WTC11 (cell line): Measurements from ENCODE around the gene LRRC32. TPM values are rescaled to one million over a fixed set of nuclear protein-coding genes. Genes with fewer than 3 reads are reported as not detected.
"Not testable (repeated sequence)": the region's sequence is repeated elsewhere in the genome, so short reads cannot be mapped to it uniquely, and the experiment has no call there.

Source experiments
- ATAC-seq: fragments of 200-7000 bp; cut with Tn5 transposase; 2 replicates; pipeline ENCODE4 v1.10.0; 2021; ENCODE audit warnings: mild to moderate bottlenecking, moderate library complexity
- CTCF ChIA-PET: fragments of 300-600 bp; sonication (Branson Sonifier 250); formaldehyde crosslinking; loops from one replicate; lab custom pipeline; 2021; ENCODE audit warnings: antibody characterized with exemption; lab: Charles Lee
- POLR2A ChIA-PET: fragments of 350-600 bp; sonication (Branson Sonifier 250); formaldehyde crosslinking; loops from one replicate; lab custom pipeline; 2021; ENCODE audit warnings: antibody characterized with exemption; lab: Charles Lee
- DNase-seq: peaks from one replicate; pipeline ENCODE4 v3.0.0; 2021; ENCODE audit warnings: low spot score
- H3K27ac Mint-ChIP-seq: 2 replicates; pipeline ENCODE4 v1.8.0; 2021; ENCODE audit warnings: mixed read lengths
- H3K27me3 Mint-ChIP-seq: 2 replicates; pipeline ENCODE4 v1.8.0; 2021; ENCODE audit warnings: low read depth, mild to moderate bottlenecking, moderate library complexity, mixed read lengths
- H3K36me3 Mint-ChIP-seq: 2 replicates; pipeline ENCODE4 v1.8.0; 2021; ENCODE audit warnings: mixed read lengths
- H3K4me1 Mint-ChIP-seq: 2 replicates; pipeline ENCODE4 v1.8.0; 2022; ENCODE audit warnings: mixed read lengths
- H3K4me3 Mint-ChIP-seq: 2 replicates; pipeline ENCODE4 v1.8.0; 2021; ENCODE audit warnings: mild to moderate bottlenecking, moderate library complexity, mixed read lengths
- H3K9me3 Mint-ChIP-seq: 2 replicates; pipeline ENCODE4 v1.8.0; 2021; ENCODE audit warnings: mixed read lengths
- ATF1 ChIP-seq: sonication (generic); formaldehyde crosslinking; IDR thresholded peaks from 2 replicates; pipeline ENCODE4 v1.8.1; 2023; ENCODE audit warnings: mild to moderate bottlenecking, moderate library complexity, missing genetic modification reagents
- ATF3 ChIP-seq: sonication (generic); formaldehyde crosslinking; conservative IDR thresholded peaks from 2 replicates; pipeline ENCODE4 v1.8.1; 2022; ENCODE audit warnings: mild to moderate bottlenecking, missing genetic modification reagents
- CBFB ChIP-seq: sonication (generic); formaldehyde crosslinking; IDR thresholded peaks from 2 replicates; pipeline ENCODE4 v1.8.1; 2022; ENCODE audit warnings: mild to moderate bottlenecking, low read depth, missing genetic modification reagents
- CDX4 ChIP-seq: fragments of 250-450 bp; sonication (Bioruptor Pico); IDR thresholded peaks from 2 replicates; pipeline ENCODE4 v1.9.0; 2021; ENCODE audit warnings: moderate library complexity, mild to moderate bottlenecking, inconsistent platforms, borderline replicate concordance
- CREB1 ChIP-seq: sonication (generic); formaldehyde crosslinking; IDR thresholded peaks from 2 replicates; pipeline ENCODE4 v1.8.0; 2023; ENCODE audit warnings: mild to moderate bottlenecking, missing genetic modification reagents
- FOXK1 ChIP-seq: sonication (generic); formaldehyde crosslinking; IDR thresholded peaks from 2 replicates; pipeline ENCODE4 v1.8.0; 2022; ENCODE audit warnings: mild to moderate bottlenecking, moderate library complexity, missing genetic modification reagents
- HMGA2 ChIP-seq: fragments of 250-450 bp; sonication (Bioruptor Pico); IDR thresholded peaks from 2 replicates; pipeline ENCODE4 v1.4.0; 2021; ENCODE audit warnings: mild to moderate bottlenecking, moderate library complexity
- IRF2 ChIP-seq: sonication (generic); formaldehyde crosslinking; IDR thresholded peaks from 2 replicates; pipeline ENCODE4 v1.8.0; 2022; ENCODE audit warnings: low read depth, missing genetic modification reagents, borderline replicate concordance
- JAZF1 ChIP-seq: fragments of 250-450 bp; sonication (Bioruptor Pico); IDR thresholded peaks from 2 replicates; pipeline ENCODE4 v1.9.0; 2021; ENCODE audit warnings: moderate library complexity, mild to moderate bottlenecking, inconsistent platforms
- JUN ChIP-seq: sonication (generic); formaldehyde crosslinking; IDR thresholded peaks from 2 replicates; pipeline ENCODE4 v1.8.0; 2023; ENCODE audit warnings: mild to moderate bottlenecking, missing genetic modification reagents
- KAT7 ChIP-seq: sonication (generic); formaldehyde crosslinking; IDR thresholded peaks from 2 replicates; pipeline ENCODE4 v1.8.1; 2023; ENCODE audit warnings: missing genetic modification reagents, mild to moderate bottlenecking, borderline replicate concordance
- MLX ChIP-seq: sonication (generic); formaldehyde crosslinking; IDR thresholded peaks from 2 replicates; pipeline ENCODE4 v1.8.1; 2023; ENCODE audit warnings: mild to moderate bottlenecking, missing genetic modification reagents, moderate library complexity
- PREB ChIP-seq: sonication (generic); formaldehyde crosslinking; IDR thresholded peaks from 2 replicates; pipeline ENCODE4 v1.8.1; 2022; ENCODE audit warnings: mild to moderate bottlenecking, missing genetic modification reagents, moderate library complexity, borderline replicate concordance
- PRRX2 ChIP-seq: fragments of 250-450 bp; sonication (Bioruptor Pico); IDR thresholded peaks from 2 replicates; pipeline ENCODE4 v1.8.0; 2021; ENCODE audit warnings: mild to moderate bottlenecking
- RELA ChIP-seq: sonication (generic); formaldehyde crosslinking; IDR thresholded peaks from 2 replicates; pipeline ENCODE4 v1.8.1; 2022; ENCODE audit warnings: missing genetic modification reagents, mild to moderate bottlenecking, borderline replicate concordance
- SP1 ChIP-seq: sonication (generic); formaldehyde crosslinking; conservative IDR thresholded peaks from 2 replicates; pipeline ENCODE4 v1.8.1; 2022; ENCODE audit warnings: missing genetic modification reagents
- TEAD4 ChIP-seq: sonication (generic); formaldehyde crosslinking; IDR thresholded peaks from 2 replicates; pipeline ENCODE4 v1.8.0; 2022; ENCODE audit warnings: mild to moderate bottlenecking, missing genetic modification reagents
- ZBTB21 ChIP-seq: sonication (generic); formaldehyde crosslinking; IDR thresholded peaks from 2 replicates; pipeline ENCODE4 v1.8.1; 2023; ENCODE audit warnings: mild to moderate bottlenecking, missing genetic modification reagents, borderline replicate concordance
- ZNF121 ChIP-seq: sonication (generic); formaldehyde crosslinking; IDR thresholded peaks from 2 replicates; pipeline ENCODE4 v1.8.0; 2023; ENCODE audit warnings: missing genetic modification reagents
- ZNF317 ChIP-seq: sonication (generic); formaldehyde crosslinking; IDR thresholded peaks from 2 replicates; pipeline ENCODE4 v1.8.1; 2023; ENCODE audit warnings: low read depth, mild to moderate bottlenecking, moderate library complexity, missing genetic modification reagents, borderline replicate concordance
- ZNF416 ChIP-seq: fragments of 250-450 bp; sonication (Bioruptor Pico); IDR thresholded peaks from 2 replicates; pipeline ENCODE4 v1.9.0; 2021; ENCODE audit warnings: mild to moderate bottlenecking, inconsistent platforms
- ZNF423 ChIP-seq: fragments of 250-450 bp; sonication (Bioruptor Pico); IDR thresholded peaks from 2 replicates; pipeline ENCODE4 v2.1.2; 2022; ENCODE audit warnings: mild to moderate bottlenecking, moderate library complexity
- ZNF671 ChIP-seq: fragments of 250-450 bp; sonication (Bioruptor Pico); IDR thresholded peaks from 2 replicates; pipeline ENCODE4 v1.8.0; 2021; ENCODE audit warnings: mild to moderate bottlenecking
- total RNA-seq: library from RNA; stranded (reverse); gene quantifications from 3 replicates; pipeline ENCODE4 v1.2.3, GENCODE V29; 2021
- TF ChIP-seq, protein P1 (sequence below): sonication (generic); formaldehyde crosslinking; IDR thresholded peaks from 2 replicates; pipeline ENCODE4 v1.8.0; 2022; ENCODE audit warnings: mild to moderate bottlenecking, missing genetic modification reagents

Gene LRRC32
- total RNA-seq, 1 experiment from 2014 or later = 0.74 TPM

- ATAC-seq (no peak), DNase-seq (no peak)
- Mint-ChIP-seq H3K4me1 (no peaks in the 10 kb centered on the region), H3K9me3 (peaks cover 17% of the 10 kb centered on the region), H3K27ac (no peak overlapping the region), H3K4me3 (no peak overlapping the region), H3K36me3 (peaks cover 2% of the 10 kb centered on the region; the same call in 1 of the 2 replicates), H3K27me3 (peaks cover 6% of the 10 kb centered on the region)
- ChIA-PET CTCF (no interaction called here), POLR2A (no interaction called here)
- TF ChIP-seq CBFB = no peak
- TF ChIP-seq JUN (CRISPR knock-in tag) = no peak
- TF ChIP-seq, protein P1, sequence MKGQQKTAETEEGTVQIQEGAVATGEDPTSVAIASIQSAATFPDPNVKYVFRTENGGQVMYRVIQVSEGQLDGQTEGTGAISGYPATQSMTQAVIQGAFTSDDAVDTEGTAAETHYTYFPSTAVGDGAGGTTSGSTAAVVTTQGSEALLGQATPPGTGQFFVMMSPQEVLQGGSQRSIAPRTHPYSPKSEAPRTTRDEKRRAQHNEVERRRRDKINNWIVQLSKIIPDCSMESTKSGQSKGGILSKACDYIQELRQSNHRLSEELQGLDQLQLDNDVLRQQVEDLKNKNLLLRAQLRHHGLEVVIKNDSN (CRISPR knock-in tag) = no peak
- TF ChIP-seq JAZF1 (CRISPR knock-in tag) = no peak
- TF ChIP-seq ZNF423 (CRISPR knock-in tag) = no peak
- TF ChIP-seq TEAD4 (CRISPR knock-in tag) = no peak
- TF ChIP-seq HMGA2 (CRISPR knock-in tag) = no peak
- no peak for TF ChIP-seq ATF1
These were observed 23.5 kb downstream of the LRRC32 start for GRCh38 chr11:76646882-76647534.

DNA sequence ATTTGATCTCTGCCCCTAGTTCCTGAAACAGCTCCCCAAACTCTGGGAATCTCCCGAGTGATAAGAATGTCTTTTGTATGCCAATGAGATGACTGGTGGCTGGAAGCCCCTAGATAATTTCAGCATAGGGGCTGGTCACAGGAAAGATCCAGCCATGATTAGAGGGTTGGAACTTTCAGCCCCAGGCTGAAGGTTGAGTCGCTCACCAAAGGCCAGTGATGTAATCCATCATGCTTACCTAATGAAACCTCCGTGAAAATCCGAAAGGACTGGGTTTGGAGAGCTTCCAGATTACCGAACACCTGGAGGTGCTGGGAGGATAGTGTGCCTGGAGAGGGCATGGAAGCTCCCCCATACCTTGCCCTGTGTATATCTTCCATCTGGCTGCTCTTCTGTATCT is 26.0 kb downstream of the LRRC32 start:
- peaks cover 2% of the 10 kb centered on the region; the same call in 1 of the 2 replicates for H3K36me3 Mint-ChIP-seq
- no peak overlapping the region for H3K27ac Mint-ChIP-seq
- no peaks in the 10 kb centered on the region for H3K4me1 Mint-ChIP-seq
- DNase-seq (no peak), ATAC-seq (no peak)
- CTCF ChIA-PET = no interaction called here
- no peak overlapping the region for H3K4me3 Mint-ChIP-seq
- H3K9me3 Mint-ChIP-seq = peaks cover 17% of the 10 kb centered on the region
- peaks cover 6% of the 10 kb centered on the region for H3K27me3 Mint-ChIP-seq
- TF ChIP-seq ZNF416 (CRISPR knock-in tag) (no peak), HMGA2 (CRISPR knock-in tag) (no peak), ZNF671 (no peak), IRF2 (CRISPR knock-in tag) (no peak), TEAD4 (CRISPR knock-in tag) (no peak), ZBTB21 (CRISPR knock-in tag) (no peak), ZNF317 (no peak), ATF3 (CRISPR knock-in tag) (no peak), PREB (CRISPR knock-in tag) (no peak), PRRX2 (no peak), CDX4 (no peak), RELA (no peak), ATF1 (no peak), MLX (CRISPR knock-in tag) (no peak), ZNF121 (no peak), SP1 (no peak), FOXK1 (CRISPR knock-in tag) (no peak), KAT7 (CRISPR knock-in tag) (no peak), CREB1 (CRISPR knock-in tag) (no peak)
- POLR2A ChIA-PET = no interaction called here

- H3K4me3 Mint-ChIP-seq, ATAC-seq, H3K27ac Mint-ChIP-seq, H3K27me3 Mint-ChIP-seq, POLR2A ChIA-PET, H3K36me3 Mint-ChIP-seq, H3K4me1 Mint-ChIP-seq, CTCF ChIA-PET, DNase-seq: not testable (repeated sequence)
- peaks cover 17% of the 10 kb centered on the region for H3K9me3 Mint-ChIP-seq
These were observed 26.8 kb downstream of the LRRC32 start for GRCh38 chr11:76643711-76644110.
